HepG2 (cell line): Measurements from ENCODE around the gene CPED1.

Source experiments
- ATM ChIP-seq: fragments of 450-650 bp; IDR thresholded peaks from 2 replicates; pipeline ENCODE4 v1.7.1; 2017; ENCODE audit warnings: mild to moderate bottlenecking, borderline replicate concordance
- BRD4 ChIP-seq: sonication (generic); formaldehyde crosslinking; IDR thresholded peaks from 2 replicates; pipeline ENCODE4 v1.4.0; 2020; ENCODE audit warnings: missing genetic modification reagents
- EZH2 ChIP-seq: conservative IDR thresholded peaks from 2 replicates; pipeline ENCODE4 v1.6.1; 2012; ENCODE audit warnings: mild to moderate bottlenecking, low read depth, low read length, moderate library complexity
- IKZF4 ChIP-seq: sonication (generic); formaldehyde crosslinking; IDR thresholded peaks from 2 replicates; pipeline ENCODE4 v1.5.1; 2020; ENCODE audit warnings: borderline replicate concordance, mild to moderate bottlenecking, low read depth, missing genetic modification reagents; ENCODE audit errors: not compliant biosample characterization
- ZNF607 ChIP-seq: sonication (generic); formaldehyde crosslinking; IDR thresholded peaks from 2 replicates; pipeline ENCODE4 v1.5.1; 2020; ENCODE audit warnings: missing genetic modification reagents, mild to moderate bottlenecking, borderline replicate concordance
- TF ChIP-seq, protein P1 (sequence below): sonication (generic); formaldehyde crosslinking; IDR thresholded peaks from 2 replicates; pipeline ENCODE4 v1.4.0; 2020; ENCODE audit warnings: missing genetic modification reagents, borderline replicate concordance
- TF ChIP-seq, protein P2 (sequence below): sonication (generic); formaldehyde crosslinking; IDR thresholded peaks from 2 replicates; pipeline ENCODE4 v1.5.1; 2020; ENCODE audit warnings: mild to moderate bottlenecking, missing genetic modification reagents, moderate library complexity
- TF ChIP-seq, protein P3 (sequence below): sonication (generic); formaldehyde crosslinking; IDR thresholded peaks from 2 replicates; pipeline ENCODE4 v1.4.0; 2020; ENCODE audit warnings: missing genetic modification reagents
- TF ChIP-seq, protein P4 (sequence below): IDR thresholded peaks from 2 replicates; pipeline ENCODE4 v1.6.1; 2016; ENCODE audit warnings: control low read depth
- TF ChIP-seq, protein P5 (sequence below): sonication (generic); formaldehyde crosslinking; IDR thresholded peaks from 2 replicates; pipeline ENCODE4 v1.5.0; 2020; ENCODE audit warnings: mild to moderate bottlenecking, missing genetic modification reagents, moderate library complexity

DNA sequence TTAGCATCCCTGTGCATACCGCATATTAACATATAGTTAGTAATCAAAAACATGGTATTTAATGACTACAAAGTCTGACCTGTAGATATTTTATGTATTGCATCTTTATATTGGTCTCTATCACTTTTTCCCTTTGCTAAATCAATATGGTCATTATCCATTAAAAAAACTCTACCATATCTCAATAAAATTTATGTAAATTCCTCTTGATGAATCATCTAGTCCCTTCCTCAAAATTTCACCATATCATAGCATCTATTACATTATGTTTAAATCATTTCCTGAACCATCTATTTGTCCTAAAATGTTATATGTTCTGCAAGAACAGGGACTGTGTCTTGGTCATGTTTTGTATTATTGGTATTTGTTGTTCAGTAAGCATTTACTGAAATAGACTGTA is 45.6 kb upstream of the CPED1 start:
- TF ChIP-seq, protein P1, sequence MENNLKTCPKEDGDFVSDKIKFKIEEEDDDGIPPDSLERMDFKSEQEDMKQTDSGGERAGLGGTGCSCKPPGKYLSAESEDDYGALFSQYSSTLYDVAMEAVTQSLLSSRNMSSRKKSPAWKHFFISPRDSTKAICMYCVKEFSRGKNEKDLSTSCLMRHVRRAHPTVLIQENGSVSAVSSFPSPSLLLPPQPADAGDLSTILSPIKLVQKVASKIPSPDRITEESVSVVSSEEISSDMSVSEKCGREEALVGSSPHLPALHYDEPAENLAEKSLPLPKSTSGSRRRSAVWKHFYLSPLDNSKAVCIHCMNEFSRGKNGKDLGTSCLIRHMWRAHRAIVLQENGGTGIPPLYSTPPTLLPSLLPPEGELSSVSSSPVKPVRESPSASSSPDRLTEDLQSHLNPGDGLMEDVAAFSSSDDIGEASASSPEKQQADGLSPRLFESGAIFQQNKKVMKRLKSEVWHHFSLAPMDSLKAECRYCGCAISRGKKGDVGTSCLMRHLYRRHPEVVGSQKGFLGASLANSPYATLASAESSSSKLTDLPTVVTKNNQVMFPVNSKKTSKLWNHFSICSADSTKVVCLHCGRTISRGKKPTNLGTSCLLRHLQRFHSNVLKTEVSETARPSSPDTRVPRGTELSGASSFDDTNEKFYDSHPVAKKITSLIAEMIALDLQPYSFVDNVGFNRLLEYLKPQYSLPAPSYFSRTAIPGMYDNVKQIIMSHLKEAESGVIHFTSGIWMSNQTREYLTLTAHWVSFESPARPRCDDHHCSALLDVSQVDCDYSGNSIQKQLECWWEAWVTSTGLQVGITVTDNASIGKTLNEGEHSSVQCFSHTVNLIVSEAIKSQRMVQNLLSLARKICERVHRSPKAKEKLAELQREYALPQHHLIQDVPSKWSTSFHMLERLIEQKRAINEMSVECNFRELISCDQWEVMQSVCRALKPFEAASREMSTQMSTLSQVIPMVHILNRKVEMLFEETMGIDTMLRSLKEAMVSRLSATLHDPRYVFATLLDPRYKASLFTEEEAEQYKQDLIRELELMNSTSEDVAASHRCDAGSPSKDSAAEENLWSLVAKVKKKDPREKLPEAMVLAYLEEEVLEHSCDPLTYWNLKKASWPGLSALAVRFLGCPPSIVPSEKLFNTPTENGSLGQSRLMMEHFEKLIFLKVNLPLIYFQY (CRISPR knock-in tag): no peak
- TF ChIP-seq BRD4 (CRISPR knock-in tag): no peak
- TF ChIP-seq, protein P2, sequence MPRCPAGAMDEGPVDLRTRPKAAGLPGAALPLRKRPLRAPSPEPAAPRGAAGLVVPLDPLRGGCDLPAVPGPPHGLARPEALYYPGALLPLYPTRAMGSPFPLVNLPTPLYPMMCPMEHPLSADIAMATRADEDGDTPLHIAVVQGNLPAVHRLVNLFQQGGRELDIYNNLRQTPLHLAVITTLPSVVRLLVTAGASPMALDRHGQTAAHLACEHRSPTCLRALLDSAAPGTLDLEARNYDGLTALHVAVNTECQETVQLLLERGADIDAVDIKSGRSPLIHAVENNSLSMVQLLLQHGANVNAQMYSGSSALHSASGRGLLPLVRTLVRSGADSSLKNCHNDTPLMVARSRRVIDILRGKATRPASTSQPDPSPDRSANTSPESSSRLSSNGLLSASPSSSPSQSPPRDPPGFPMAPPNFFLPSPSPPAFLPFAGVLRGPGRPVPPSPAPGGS (CRISPR knock-in tag): no peak
- no peak for TF ChIP-seq ATM
- TF ChIP-seq, protein P3, sequence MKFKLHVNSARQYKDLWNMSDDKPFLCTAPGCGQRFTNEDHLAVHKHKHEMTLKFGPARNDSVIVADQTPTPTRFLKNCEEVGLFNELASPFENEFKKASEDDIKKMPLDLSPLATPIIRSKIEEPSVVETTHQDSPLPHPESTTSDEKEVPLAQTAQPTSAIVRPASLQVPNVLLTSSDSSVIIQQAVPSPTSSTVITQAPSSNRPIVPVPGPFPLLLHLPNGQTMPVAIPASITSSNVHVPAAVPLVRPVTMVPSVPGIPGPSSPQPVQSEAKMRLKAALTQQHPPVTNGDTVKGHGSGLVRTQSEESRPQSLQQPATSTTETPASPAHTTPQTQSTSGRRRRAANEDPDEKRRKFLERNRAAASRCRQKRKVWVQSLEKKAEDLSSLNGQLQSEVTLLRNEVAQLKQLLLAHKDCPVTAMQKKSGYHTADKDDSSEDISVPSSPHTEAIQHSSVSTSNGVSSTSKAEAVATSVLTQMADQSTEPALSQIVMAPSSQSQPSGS (CRISPR knock-in tag): no peak
- TF ChIP-seq EZH2: no peak
- TF ChIP-seq ZNF607: no peak
- TF ChIP-seq, protein P4, sequence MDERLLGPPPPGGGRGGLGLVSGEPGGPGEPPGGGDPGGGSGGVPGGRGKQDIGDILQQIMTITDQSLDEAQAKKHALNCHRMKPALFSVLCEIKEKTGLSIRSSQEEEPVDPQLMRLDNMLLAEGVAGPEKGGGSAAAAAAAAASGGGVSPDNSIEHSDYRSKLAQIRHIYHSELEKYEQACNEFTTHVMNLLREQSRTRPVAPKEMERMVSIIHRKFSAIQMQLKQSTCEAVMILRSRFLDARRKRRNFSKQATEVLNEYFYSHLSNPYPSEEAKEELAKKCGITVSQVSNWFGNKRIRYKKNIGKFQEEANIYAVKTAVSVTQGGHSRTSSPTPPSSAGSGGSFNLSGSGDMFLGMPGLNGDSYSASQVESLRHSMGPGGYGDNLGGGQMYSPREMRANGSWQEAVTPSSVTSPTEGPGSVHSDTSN (CRISPR knock-in tag): no peak
- no peak for TF ChIP-seq IKZF4 (CRISPR knock-in tag)
- TF ChIP-seq, protein P5, sequence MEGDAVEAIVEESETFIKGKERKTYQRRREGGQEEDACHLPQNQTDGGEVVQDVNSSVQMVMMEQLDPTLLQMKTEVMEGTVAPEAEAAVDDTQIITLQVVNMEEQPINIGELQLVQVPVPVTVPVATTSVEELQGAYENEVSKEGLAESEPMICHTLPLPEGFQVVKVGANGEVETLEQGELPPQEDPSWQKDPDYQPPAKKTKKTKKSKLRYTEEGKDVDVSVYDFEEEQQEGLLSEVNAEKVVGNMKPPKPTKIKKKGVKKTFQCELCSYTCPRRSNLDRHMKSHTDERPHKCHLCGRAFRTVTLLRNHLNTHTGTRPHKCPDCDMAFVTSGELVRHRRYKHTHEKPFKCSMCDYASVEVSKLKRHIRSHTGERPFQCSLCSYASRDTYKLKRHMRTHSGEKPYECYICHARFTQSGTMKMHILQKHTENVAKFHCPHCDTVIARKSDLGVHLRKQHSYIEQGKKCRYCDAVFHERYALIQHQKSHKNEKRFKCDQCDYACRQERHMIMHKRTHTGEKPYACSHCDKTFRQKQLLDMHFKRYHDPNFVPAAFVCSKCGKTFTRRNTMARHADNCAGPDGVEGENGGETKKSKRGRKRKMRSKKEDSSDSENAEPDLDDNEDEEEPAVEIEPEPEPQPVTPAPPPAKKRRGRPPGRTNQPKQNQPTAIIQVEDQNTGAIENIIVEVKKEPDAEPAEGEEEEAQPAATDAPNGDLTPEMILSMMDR: no peak
